ENCODE results near the gene HNRNPA1.
"Not testable (repeated sequence)": the region's sequence is repeated elsewhere in the genome, so short reads cannot be mapped to it uniquely, and the experiment has no call there.

DNA sequence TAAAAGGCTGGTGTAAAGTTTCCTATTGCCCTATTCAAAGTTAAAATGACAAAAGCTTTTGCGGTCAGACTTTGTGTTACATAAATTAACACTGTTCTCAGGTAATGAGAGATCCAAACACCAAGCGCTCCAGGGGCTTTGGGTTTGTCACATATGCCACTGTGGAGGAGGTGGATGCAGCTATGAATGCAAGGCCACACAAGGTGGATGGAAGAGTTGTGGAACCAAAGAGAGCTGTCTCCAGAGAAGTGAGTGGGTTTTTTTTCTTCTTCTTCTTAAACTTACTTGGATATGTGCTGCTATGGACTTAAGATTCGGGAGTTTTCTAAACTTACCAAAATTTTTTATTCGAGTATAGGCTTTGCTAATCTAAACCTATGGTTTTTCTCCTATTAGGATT is 1.2 kb downstream of the HNRNPA1 start:
- not testable (repeated sequence) for TF ChIP-seq POLR2A (IDR thresholded peaks at IDR 0.05; ENCODE audit: low read length); GATA1 (IDR thresholded peaks at IDR 0.05; ENCODE audit: low read depth, low read length)
